Activated naive CD4-positive, alpha-beta T cell treated with anti-CD3 and anti-CD28 coated beads for 36 hours (primary cell): Measurements from ENCODE around the gene SUZ12. TPM values are rescaled to one million over a fixed set of nuclear protein-coding genes. Genes with fewer than 3 reads are reported as not detected.
"Not testable (repeated sequence)": the region's sequence is repeated elsewhere in the genome, so short reads cannot be mapped to it uniquely, and the experiment has no call there.

ENCODE experiments used
- CTCF ChIA-PET: fragments of 350-600 bp; sonication (Branson Sonifier 250); formaldehyde crosslinking; loops from one replicate; lab custom pipeline; 2021; ENCODE audit warnings: antibody characterized with exemption; lab: Charles Lee
- DNase-seq: peaks from one replicate; pipeline ENCODE4 v3.0.0-alpha.2; 2020
- H3K27ac Mint-ChIP-seq: one replicate; pipeline ENCODE4 v1.8.0; 2021; ENCODE audit warnings: mild to moderate bottlenecking, mixed read lengths
- H3K27me3 Mint-ChIP-seq: one replicate; pipeline ENCODE4 v1.8.0; 2021; ENCODE audit warnings: low read depth, mixed read lengths
- H3K36me3 Mint-ChIP-seq: one replicate; pipeline ENCODE4 v1.8.0; 2021; ENCODE audit warnings: low read depth, mixed read lengths
- H3K4me1 Mint-ChIP-seq: one replicate; pipeline ENCODE4 v1.8.0; 2021; ENCODE audit warnings: low read depth, mixed read lengths
- H3K4me3 Mint-ChIP-seq: one replicate; pipeline ENCODE4 v1.8.0; 2021; ENCODE audit warnings: mild to moderate bottlenecking, moderate library complexity, mixed read lengths
- H3K9me3 Mint-ChIP-seq: one replicate; pipeline ENCODE4 v1.8.0; 2021; ENCODE audit warnings: mixed read lengths
- intact Hi-C: fragments of 100-400 bp; cut with micrococcal nuclease; formaldehyde crosslinking; loops from one replicate; pipeline ENCODE4 v1.15.1; 2023
- total RNA-seq, 2 experiments: library from RNA; stranded (reverse); gene quantifications; one replicate each; pipeline ENCODE4 v1.2.3, GENCODE V29; 2021

The SUZ12 gene
- total RNA-seq, 2 experiments from 2014 or later, result 54.7 to 56.8 TPM

- H3K4me1 Mint-ChIP-seq, result peaks cover 20% of the 10 kb centered on the region
- no peaks in the 10 kb centered on the region for H3K9me3 Mint-ChIP-seq
- no peaks in the 10 kb centered on the region for H3K27me3 Mint-ChIP-seq
- CTCF ChIA-PET, result interaction anchor here (0.6 to 0.7 kb wide), 2 partner anchors 8 to 47 kb away, joined by 3 to 6 read pairs; no protein-coding TSS in a partner anchor
- intact Hi-C loops, result no loop called here
- H3K36me3 Mint-ChIP-seq, result peaks cover 2% of the 10 kb centered on the region
- no peak for DNase-seq
- H3K4me3 Mint-ChIP-seq, result no peak overlapping the region
- H3K27ac Mint-ChIP-seq, result no peak overlapping the region
Measured at GRCh38 chr17:32019228-32019627, 82.4 kb downstream of the SUZ12 start.

- Mint-ChIP-seq H3K27ac (no peak overlapping the region), H3K36me3 (peaks cover 2% of the 10 kb centered on the region), H3K4me1 (peaks cover 15% of the 10 kb centered on the region), H3K4me3 (no peak overlapping the region), H3K27me3 (no peaks in the 10 kb centered on the region), H3K9me3 (no peaks in the 10 kb centered on the region)
- no peak for DNase-seq
- CTCF ChIA-PET, result no interaction called here
- intact Hi-C loops, result no loop called here
Measured at GRCh38 chr17:32020943-32021614, 84.3 kb downstream of the SUZ12 start.

- peaks cover 10% of the 10 kb centered on the region for H3K4me1 Mint-ChIP-seq
- H3K36me3 Mint-ChIP-seq, result peaks cover 2% of the 10 kb centered on the region
- H3K27me3 Mint-ChIP-seq, result no peaks in the 10 kb centered on the region
- H3K9me3 Mint-ChIP-seq, result no peaks in the 10 kb centered on the region
- intact Hi-C loops, result no loop called here
- no peak overlapping the region for H3K4me3 Mint-ChIP-seq
- CTCF ChIA-PET, result no interaction called here
- DNase-seq, result no peak
- no peak overlapping the region for H3K27ac Mint-ChIP-seq
Measured at GRCh38 chr17:32021615-32021955, 84.8 kb downstream of the SUZ12 start.

DNA sequence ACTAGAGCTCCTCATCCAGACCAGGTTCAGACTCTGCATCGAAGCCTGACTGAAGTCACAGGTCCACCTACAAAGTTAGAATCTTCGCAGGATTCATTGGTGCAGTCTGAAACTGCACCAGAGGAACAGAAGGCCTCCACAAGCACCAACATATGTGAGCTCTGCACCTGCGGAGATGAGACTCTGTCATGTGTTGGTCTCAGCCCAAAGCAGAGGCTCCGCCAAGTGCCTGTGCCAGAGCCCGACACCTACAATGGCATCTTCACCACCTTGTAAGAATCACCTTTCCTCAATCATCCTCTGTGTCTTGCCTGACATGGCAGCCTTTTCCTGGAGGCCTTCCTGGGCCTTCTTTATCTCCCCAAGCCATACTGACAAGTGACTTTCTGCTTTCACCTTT is 85.7 kb downstream of the SUZ12 start:
- DNase-seq, H3K27ac Mint-ChIP-seq, H3K9me3 Mint-ChIP-seq, H3K27me3 Mint-ChIP-seq, H3K4me1 Mint-ChIP-seq, H3K4me3 Mint-ChIP-seq, intact Hi-C loops, H3K36me3 Mint-ChIP-seq, CTCF ChIA-PET: not testable (repeated sequence)

GRCh38 chr17:32027271-32027670 is 90.5 kb downstream of the SUZ12 start:
- H3K27ac Mint-ChIP-seq, H3K4me1 Mint-ChIP-seq, intact Hi-C loops, DNase-seq, H3K9me3 Mint-ChIP-seq, H3K4me3 Mint-ChIP-seq, H3K36me3 Mint-ChIP-seq, H3K27me3 Mint-ChIP-seq, CTCF ChIA-PET: not testable (repeated sequence)

- H3K9me3 Mint-ChIP-seq, result no peaks in the 10 kb centered on the region
- H3K4me3 Mint-ChIP-seq, result no peak overlapping the region
- CTCF ChIA-PET, result interaction anchor here (1.1 kb wide), 1 partner anchor 105 kb away, joined by 3 read pairs; no protein-coding TSS in a partner anchor
- no peaks in the 10 kb centered on the region for H3K4me1 Mint-ChIP-seq
- no peaks in the 10 kb centered on the region for H3K27me3 Mint-ChIP-seq
- intact Hi-C loops, result no loop called here
- no peak overlapping the region for H3K27ac Mint-ChIP-seq
- H3K36me3 Mint-ChIP-seq, result peaks cover 2% of the 10 kb centered on the region
- no peak for DNase-seq
Measured at GRCh38 chr17:32033223-32033622, 96.4 kb downstream of the SUZ12 start.

GRCh38 chr17:32033812-32034211 is 97.0 kb downstream of the SUZ12 start:
- H3K4me3 Mint-ChIP-seq, H3K9me3 Mint-ChIP-seq, DNase-seq, CTCF ChIA-PET, H3K27me3 Mint-ChIP-seq, H3K4me1 Mint-ChIP-seq, H3K27ac Mint-ChIP-seq, intact Hi-C loops, H3K36me3 Mint-ChIP-seq: not testable (repeated sequence)

DNA sequence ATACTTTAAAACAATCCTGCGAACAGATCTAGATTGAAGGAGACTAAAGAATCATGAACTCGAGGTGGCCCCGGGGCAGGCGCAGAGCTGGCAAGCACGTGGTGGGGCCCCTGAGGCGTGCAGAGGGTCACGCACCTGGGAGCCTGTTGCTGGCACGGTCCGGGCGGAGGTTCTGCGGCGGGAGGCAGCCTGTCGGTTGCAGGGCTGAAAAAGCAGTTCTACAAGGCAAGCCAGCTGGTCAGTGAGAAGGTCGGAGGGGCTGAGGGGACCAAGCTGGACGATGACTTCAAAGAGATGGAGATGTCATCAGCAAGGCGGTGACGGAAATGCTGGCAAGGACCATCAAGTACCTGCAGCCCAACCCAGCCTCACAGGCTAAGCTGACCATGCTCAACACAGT is 103.4 kb downstream of the SUZ12 start:
- CTCF ChIA-PET, H3K27me3 Mint-ChIP-seq, H3K36me3 Mint-ChIP-seq, H3K4me3 Mint-ChIP-seq, H3K4me1 Mint-ChIP-seq, H3K27ac Mint-ChIP-seq, DNase-seq, H3K9me3 Mint-ChIP-seq, intact Hi-C loops: not testable (repeated sequence)

GRCh38 chr17:32041306-32041875 is 104.6 kb downstream of the SUZ12 start:
- H3K27ac Mint-ChIP-seq, H3K27me3 Mint-ChIP-seq, intact Hi-C loops, H3K36me3 Mint-ChIP-seq, H3K4me3 Mint-ChIP-seq, DNase-seq, H3K4me1 Mint-ChIP-seq, CTCF ChIA-PET, H3K9me3 Mint-ChIP-seq: not testable (repeated sequence)

GRCh38 chr17:32042266-32042665 is 105.5 kb downstream of the SUZ12 start:
- CTCF ChIA-PET, result not testable (repeated sequence)

DNA sequence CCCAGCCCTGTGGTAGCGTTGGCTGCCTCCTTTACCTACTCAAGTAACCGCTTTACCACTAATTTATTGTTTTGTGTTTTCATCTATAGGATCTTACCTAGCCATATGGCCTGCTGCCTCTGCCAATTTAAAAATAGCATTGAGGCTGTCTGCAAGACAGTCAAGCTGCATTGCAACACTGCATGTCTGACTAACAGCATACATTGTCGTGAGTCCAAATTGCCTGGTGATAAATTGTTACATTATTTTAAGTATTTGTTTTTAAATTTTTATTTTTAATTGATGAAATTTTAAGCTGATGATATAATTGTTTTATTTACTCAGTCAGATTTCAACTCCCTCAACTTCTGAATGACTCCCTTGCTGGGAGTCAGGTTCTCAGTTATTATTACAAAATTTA is 108.8 kb downstream of the SUZ12 start:
- H3K27me3 Mint-ChIP-seq, intact Hi-C loops, H3K4me3 Mint-ChIP-seq, H3K9me3 Mint-ChIP-seq, CTCF ChIA-PET, DNase-seq, H3K4me1 Mint-ChIP-seq, H3K27ac Mint-ChIP-seq, H3K36me3 Mint-ChIP-seq: not testable (repeated sequence)

More at GRCh38 chr17:32042266-32042665, 105.5 kb downstream of the SUZ12 start:
- H3K4me3 Mint-ChIP-seq, H3K36me3 Mint-ChIP-seq, H3K27ac Mint-ChIP-seq, intact Hi-C loops, DNase-seq, H3K27me3 Mint-ChIP-seq, H3K4me1 Mint-ChIP-seq, H3K9me3 Mint-ChIP-seq: not testable (repeated sequence)

DNA sequence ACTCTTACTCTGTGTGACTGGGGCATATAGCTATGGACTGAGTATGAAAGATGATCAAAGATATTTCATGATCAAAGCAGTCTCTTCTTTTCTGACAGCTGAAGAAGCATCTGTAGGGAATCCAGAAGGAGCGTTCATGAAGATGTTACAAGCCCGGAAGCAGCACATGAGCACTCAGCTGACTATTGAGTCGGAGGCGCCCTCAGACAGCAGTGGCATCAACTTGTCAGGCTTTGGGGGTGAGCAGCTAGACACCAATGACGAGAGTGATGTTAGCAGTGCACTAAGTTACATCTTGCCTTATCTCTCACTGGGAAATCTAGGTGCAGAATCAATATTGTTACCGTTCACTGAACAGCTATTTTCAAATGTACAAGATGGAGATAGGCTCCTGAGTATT is 110.9 kb downstream of the SUZ12 start:
- H3K27ac Mint-ChIP-seq, H3K9me3 Mint-ChIP-seq, H3K36me3 Mint-ChIP-seq, H3K27me3 Mint-ChIP-seq, DNase-seq, CTCF ChIA-PET, H3K4me3 Mint-ChIP-seq, intact Hi-C loops, H3K4me1 Mint-ChIP-seq: not testable (repeated sequence)
